GM12892 (cell line): ENCODE data around the gene GABRB1.

Source experiments
- POLR2A ChIP-seq: IDR thresholded peaks from 2 replicates; pipeline ENCODE4 v1.6.1; 2011; ENCODE audit warnings: low read depth, low read length, control low read depth
- POLR2AphosphoS5 ChIP-seq: IDR thresholded peaks from 2 replicates; pipeline ENCODE4 v1.6.1; 2011; ENCODE audit warnings: low read depth, low read length, control low read depth
- TAF1 ChIP-seq: IDR thresholded peaks from 2 replicates; pipeline ENCODE4 v1.6.1; 2011; ENCODE audit warnings: low read depth, mild to moderate bottlenecking, control low read depth, low read length, borderline replicate concordance

- no peak for TF ChIP-seq POLR2A
- TF ChIP-seq POLR2AphosphoS5: no peak
- no peak for TF ChIP-seq TAF1
Measured at GRCh38 chr4:47373709-47374108, 342.3 kb downstream of the GABRB1 start.
